Suprapubic skin (tissue), 4 donors: ENCODE data around the gene L2HGDH.

Source experiments
- CTCF ChIP-seq, 2 donors: fragments of 200-600 bp in 1 of 2; fragments of 450-650 bp in 1 of 2; sonication (generic) in 1 of 2; IDR thresholded peaks; one replicate each; pipeline ENCODE4 v1.5.1; 2016 to 2019; ENCODE audit warnings: antibody characterized with exemption in 2 of 2, mild to moderate bottlenecking in 1 of 2, moderate library complexity in 1 of 2
- EP300 ChIP-seq: sonication (generic); formaldehyde crosslinking; IDR thresholded peaks from one replicate; pipeline ENCODE4 v1.6.1; 2017; ENCODE audit warnings: antibody characterized with exemption
- POLR2A ChIP-seq, 2 donors: fragments of 450-650 bp; IDR thresholded peaks; one replicate each; pipeline ENCODE4 v1.6.1; 2017; ENCODE audit warnings: antibody characterized with exemption in 2 of 2, mild to moderate bottlenecking in 2 of 2, moderate library complexity in 2 of 2
- POLR2AphosphoS5 ChIP-seq, 3 donors: sonication (generic); formaldehyde crosslinking; IDR thresholded peaks; one replicate each; pipeline ENCODE4 v1.6.1; 2017; ENCODE audit warnings: antibody characterized with exemption in 3 of 3

- TF ChIP-seq CTCF (IDR thresholded peaks at IDR 0.05) (no peak), POLR2A (IDR thresholded peaks at IDR 0.05) (no peak), POLR2AphosphoS5 (IDR thresholded peaks at IDR 0.05) (no peak), EP300 (no peak)
These were observed 28.0 kb upstream of the L2HGDH start for GRCh38 chr14:50340045-50340444.
